ENCODE data around the gene TBL1XR1.
A peak's percentile ranks its signal among the peaks of the same experiment; 100 is the strongest.

The TBL1XR1 gene

DNA sequence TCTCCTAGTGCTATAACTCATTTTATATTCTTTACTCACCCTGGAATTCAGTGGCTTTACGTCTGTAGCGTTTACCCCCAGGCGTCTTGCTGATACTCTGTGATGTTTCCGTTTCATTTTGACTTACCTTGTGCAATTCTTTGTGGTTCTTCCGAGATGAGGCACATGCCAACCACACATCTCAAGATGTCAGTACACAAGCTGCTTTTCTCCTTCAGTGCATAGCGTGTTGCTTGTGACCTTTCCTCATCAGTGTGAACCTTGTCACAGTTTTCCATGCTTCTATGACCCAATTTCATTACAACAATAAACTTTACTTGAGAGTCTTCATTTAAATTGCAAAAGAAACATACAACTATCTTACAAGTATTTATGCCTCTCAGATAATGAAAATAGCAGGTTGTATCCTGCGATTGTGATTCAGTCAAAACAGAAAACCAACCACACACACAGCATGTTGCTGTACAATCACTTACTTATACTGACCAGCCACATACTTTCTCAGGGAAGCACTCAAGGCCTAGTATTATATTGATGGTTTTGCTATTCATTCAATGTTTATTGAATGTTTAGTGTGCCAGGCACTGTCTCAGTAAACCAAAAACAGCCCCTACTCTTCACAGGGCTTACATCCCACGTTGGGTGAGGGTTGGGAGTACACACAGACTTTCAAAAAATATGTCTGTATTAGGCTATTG, 4.6 kb upstream of the TBL1XR1 start:
- no peak overlapping the region for H3K4me3 ChIP-seq (ENCODE audit: low read depth, low read length)
- in situ Hi-C loops (cut with HindIII; ENCODE audit: low sequenced_read_pairs), result loop anchor here (25.0 kb wide), 1 partner anchor 135 kb away; no protein-coding TSS in a partner anchor
- no peak for DNase-seq (ENCODE audit: low read depth)
- TF ChIP-seq, protein P1, sequence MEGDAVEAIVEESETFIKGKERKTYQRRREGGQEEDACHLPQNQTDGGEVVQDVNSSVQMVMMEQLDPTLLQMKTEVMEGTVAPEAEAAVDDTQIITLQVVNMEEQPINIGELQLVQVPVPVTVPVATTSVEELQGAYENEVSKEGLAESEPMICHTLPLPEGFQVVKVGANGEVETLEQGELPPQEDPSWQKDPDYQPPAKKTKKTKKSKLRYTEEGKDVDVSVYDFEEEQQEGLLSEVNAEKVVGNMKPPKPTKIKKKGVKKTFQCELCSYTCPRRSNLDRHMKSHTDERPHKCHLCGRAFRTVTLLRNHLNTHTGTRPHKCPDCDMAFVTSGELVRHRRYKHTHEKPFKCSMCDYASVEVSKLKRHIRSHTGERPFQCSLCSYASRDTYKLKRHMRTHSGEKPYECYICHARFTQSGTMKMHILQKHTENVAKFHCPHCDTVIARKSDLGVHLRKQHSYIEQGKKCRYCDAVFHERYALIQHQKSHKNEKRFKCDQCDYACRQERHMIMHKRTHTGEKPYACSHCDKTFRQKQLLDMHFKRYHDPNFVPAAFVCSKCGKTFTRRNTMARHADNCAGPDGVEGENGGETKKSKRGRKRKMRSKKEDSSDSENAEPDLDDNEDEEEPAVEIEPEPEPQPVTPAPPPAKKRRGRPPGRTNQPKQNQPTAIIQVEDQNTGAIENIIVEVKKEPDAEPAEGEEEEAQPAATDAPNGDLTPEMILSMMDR (IDR thresholded peaks at IDR 0.05; ENCODE audit: low read depth, low read length, missing control alignments), result no peak

DNA sequence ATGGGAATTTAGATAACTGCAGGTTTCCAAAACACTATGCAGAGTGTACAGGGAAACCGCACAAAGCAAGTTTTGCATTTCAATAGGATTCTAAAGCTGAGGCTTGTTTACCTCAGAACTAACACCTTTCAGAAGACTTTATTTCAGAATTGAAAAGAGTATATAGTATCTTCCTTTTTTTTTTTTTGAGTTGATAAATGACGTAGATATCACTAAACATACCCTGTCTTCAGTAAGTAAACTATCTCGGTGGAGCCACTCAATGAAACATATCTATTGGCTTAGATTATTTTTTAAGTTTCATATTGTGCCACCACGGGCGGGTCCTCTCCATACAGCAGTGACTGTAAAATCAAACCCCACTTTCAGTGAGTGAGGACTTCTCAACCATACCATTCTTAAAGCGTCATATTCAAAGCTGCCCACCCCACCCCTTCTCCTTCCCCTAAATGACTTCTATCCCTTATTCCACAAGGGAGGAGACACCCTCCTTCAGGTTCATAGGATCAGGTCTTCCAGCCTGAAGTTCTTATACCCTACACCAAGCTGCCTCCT, 2.0 kb upstream of the TBL1XR1 start:
- TF ChIP-seq, protein P1 (IDR thresholded peaks at IDR 0.05; ENCODE audit: low read depth, low read length, missing control alignments), result no peak
- DNase-seq (ENCODE audit: low read depth), result no peak
- in situ Hi-C loops (cut with HindIII; ENCODE audit: low sequenced_read_pairs), result loop anchor here (25.0 kb wide), 1 partner anchor 1138 kb away; no protein-coding TSS in a partner anchor
- no peak overlapping the region for H3K4me3 ChIP-seq (ENCODE audit: low read depth, low read length)

DNA sequence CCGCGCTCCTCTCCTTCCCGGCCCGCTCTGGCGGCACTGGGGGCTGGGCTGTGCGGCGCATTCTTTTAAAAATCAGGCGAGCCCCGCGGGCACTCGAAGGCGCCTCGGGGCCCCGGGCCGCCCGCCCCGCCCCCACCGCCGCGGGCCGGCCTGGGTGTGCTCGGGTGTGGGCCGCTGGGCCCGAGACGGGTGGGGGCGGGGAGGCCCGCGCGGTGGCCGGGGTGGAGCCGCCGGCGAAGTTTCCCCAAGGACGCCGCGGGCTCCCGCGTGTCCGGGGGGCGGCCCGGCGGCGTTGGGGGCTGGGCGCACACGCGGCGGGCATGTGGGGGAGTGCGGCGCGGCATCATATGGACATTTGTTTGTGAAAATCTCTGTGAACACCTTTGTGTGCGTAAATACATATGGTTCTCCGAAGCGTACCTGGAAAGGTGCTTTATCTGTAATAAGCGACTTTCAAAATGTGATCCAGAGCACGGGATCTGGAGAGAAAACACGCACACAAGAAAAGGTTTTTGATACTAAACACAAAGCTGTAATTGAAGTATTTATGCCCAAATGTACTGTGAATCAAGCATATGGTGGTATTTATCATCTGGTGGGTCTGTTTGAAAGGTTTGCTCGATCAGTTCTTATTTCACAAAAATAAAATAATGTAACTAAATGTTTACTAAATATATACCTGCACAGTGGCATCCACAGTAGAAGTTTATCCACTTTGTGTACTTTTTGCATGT, 612 bp upstream of the TBL1XR1 start:
- DNase-seq (ENCODE audit: low read depth), result no peak
- TF ChIP-seq, protein P1 (IDR thresholded peaks at IDR 0.05; ENCODE audit: low read depth, low read length, missing control alignments), result no peak
- peak overlapping the region; percentile 36 for H3K4me3 ChIP-seq (ENCODE audit: low read depth, low read length)
- in situ Hi-C loops (cut with HindIII; ENCODE audit: low sequenced_read_pairs), result loop anchor here (25.0 kb wide), 1 partner anchor 1139 kb away; no protein-coding TSS in a partner anchor

DNA sequence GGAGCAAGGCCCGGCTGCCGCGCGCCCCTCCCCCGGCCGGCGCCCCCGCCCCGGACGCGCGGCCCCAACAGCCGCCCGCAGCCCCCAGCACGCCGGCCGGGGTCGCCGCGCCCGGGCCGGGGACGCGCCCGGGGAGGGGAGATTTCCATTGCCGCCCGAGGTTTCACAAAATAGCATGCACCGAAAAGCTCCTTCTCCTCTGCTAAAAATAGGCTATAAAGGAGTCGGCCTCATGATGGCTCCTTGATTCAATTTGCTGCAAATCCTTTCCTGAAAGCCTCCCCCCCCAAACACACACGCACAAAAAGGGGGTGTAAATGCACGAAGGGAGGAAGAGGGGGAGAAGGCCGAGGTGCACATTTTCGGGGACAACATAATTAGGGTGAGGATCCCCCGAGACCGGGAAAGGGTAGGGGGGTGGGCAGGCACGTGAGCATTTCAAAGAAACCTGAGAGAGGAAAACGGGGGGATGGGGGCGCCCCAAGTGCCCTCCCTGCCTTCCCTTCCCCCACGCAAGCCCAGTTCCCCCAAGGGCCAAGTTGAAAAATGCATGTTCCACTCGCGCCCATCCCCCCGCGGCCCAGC, 734 bp downstream of the TBL1XR1 start:
- in situ Hi-C loops (cut with HindIII; ENCODE audit: low sequenced_read_pairs), result loop anchor here (25.0 kb wide), 1 partner anchor 1141 kb away; no protein-coding TSS in a partner anchor
- peak overlapping the region; percentile 93 for H3K4me3 ChIP-seq (ENCODE audit: low read depth, low read length)
- TF ChIP-seq, protein P1 (IDR thresholded peaks at IDR 0.05; ENCODE audit: low read depth, low read length, missing control alignments), result peak; percentile 7
- no peak for DNase-seq (ENCODE audit: low read depth)

DNA sequence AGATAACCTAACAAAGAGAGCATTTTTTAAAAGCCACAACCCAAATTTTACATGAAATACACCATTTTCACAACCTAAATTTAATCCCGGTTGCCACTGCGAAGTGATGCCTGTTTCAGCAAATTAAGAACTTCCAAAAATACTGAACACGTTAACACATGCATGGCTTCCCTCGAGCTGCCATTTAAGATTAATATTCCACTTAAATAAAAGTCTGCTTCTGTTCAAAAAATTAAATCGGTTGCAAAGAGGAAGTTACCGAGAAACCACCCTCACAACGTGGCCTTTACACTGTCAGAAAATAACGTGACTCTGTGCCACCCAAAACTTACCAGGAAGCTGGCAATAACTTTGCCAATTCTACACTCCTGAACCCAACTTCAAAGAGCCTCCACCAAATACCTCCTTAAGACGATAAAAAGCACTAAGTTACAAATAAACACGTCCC, 1.2 kb downstream of the TBL1XR1 start:
- no peak for DNase-seq (ENCODE audit: low read depth)
- in situ Hi-C loops (cut with HindIII; ENCODE audit: low sequenced_read_pairs), result loop anchor here (25.0 kb wide), 1 partner anchor 1141 kb away; no protein-coding TSS in a partner anchor
- H3K4me3 ChIP-seq (ENCODE audit: low read depth, low read length), result peak overlapping the region; percentile 93
- TF ChIP-seq, protein P1 (IDR thresholded peaks at IDR 0.05; ENCODE audit: low read depth, low read length, missing control alignments), result no peak
